H9 (cell line): Measurements from ENCODE around the gene ASB16. TPM values are rescaled to one million over a fixed set of nuclear protein-coding genes. Genes with fewer than 3 reads are reported as not detected.

Source experiments
- DNase-seq: peaks from one replicate; pipeline ENCODE4 v3.0.0-alpha.2; 2017
- H2AFZ ChIP-seq: one replicate; pipeline ENCODE4 v1.6.1; 2013; ENCODE audit warnings: mild to moderate bottlenecking, low read length, control low read depth, moderate library complexity
- H2AK5ac ChIP-seq: 2 replicates; pipeline ENCODE4 v1.6.1; 2013; ENCODE audit warnings: low read length, control low read depth, mixed read lengths; ENCODE audit not compliant: insufficient read length
- H2BK120ac ChIP-seq: one replicate; pipeline ENCODE4 v1.6.1; 2013; ENCODE audit warnings: low read depth, mild to moderate bottlenecking, low read length, control low read depth, inconsistent platforms; ENCODE audit not compliant: poor library complexity, severe bottlenecking
- H2BK12ac ChIP-seq: 2 replicates; pipeline ENCODE4 v1.6.1; 2013; ENCODE audit warnings: low read length, control low read depth, mixed read lengths, low read depth; ENCODE audit not compliant: insufficient read length
- H2BK15ac ChIP-seq: 2 replicates; pipeline ENCODE4 v1.6.1; 2013; ENCODE audit warnings: low read depth, low read length, control low read depth
- H2BK20ac ChIP-seq: one replicate; pipeline ENCODE4 v1.6.1; 2013; ENCODE audit warnings: low read depth, mild to moderate bottlenecking, low read length, control low read depth, inconsistent platforms; ENCODE audit not compliant: poor library complexity, severe bottlenecking
- H2BK5ac ChIP-seq: 2 replicates; pipeline ENCODE4 v1.6.1; 2013; ENCODE audit warnings: low read length, control low read depth, mixed read lengths; ENCODE audit not compliant: insufficient read length
- H3K14ac ChIP-seq: 2 replicates; pipeline ENCODE4 v1.6.1; 2013; ENCODE audit warnings: low read length, control low read depth; ENCODE audit not compliant: insufficient read depth
- H3K18ac ChIP-seq: 2 replicates; pipeline ENCODE4 v1.6.1; 2013; ENCODE audit warnings: low read depth, mild to moderate bottlenecking, mixed read lengths, low read length, control low read depth; ENCODE audit not compliant: insufficient read length
- H3K23ac ChIP-seq: 2 replicates; pipeline ENCODE4 v1.6.1; 2013; ENCODE audit warnings: low read length, control low read depth, mixed read lengths, low read depth; ENCODE audit not compliant: insufficient read length
- H3K23me2 ChIP-seq: 2 replicates; pipeline ENCODE4 v1.6.1; 2013; ENCODE audit warnings: low read depth, mild to moderate bottlenecking, mixed read lengths, low read length, control low read depth; ENCODE audit not compliant: insufficient read length, poor library complexity, severe bottlenecking
- H3K27ac ChIP-seq: 2 replicates; pipeline ENCODE4 v1.5.1; 2013; ENCODE audit warnings: low read length, control low read depth, mixed read lengths, low read depth; ENCODE audit not compliant: insufficient read length
- H3K27me3 ChIP-seq: 2 replicates; pipeline ENCODE4 v1.6.1; 2013; ENCODE audit warnings: low read length, control low read depth, inconsistent platforms; ENCODE audit not compliant: insufficient read depth
- H3K4ac ChIP-seq: 2 replicates; pipeline ENCODE4 v1.6.1; 2013; ENCODE audit warnings: low read depth, mild to moderate bottlenecking, control low read depth, inconsistent platforms, low read length, moderate library complexity
- H3K4me1 ChIP-seq: 2 replicates; pipeline ENCODE4 v1.6.1; 2013; ENCODE audit warnings: low read length, control low read depth, inconsistent platforms; ENCODE audit not compliant: insufficient read depth
- H3K4me2 ChIP-seq: 2 replicates; pipeline ENCODE4 v1.6.1; 2013; ENCODE audit warnings: low read length, control low read depth, mixed read lengths; ENCODE audit not compliant: insufficient read length, insufficient read depth
- H3K56ac ChIP-seq: 2 replicates; pipeline ENCODE4 v1.6.1; 2013; ENCODE audit warnings: low read depth, mild to moderate bottlenecking, mixed read lengths, low read length, control low read depth; ENCODE audit not compliant: insufficient read length
- H3K79me1 ChIP-seq: 2 replicates; pipeline ENCODE4 v1.6.1; 2013; ENCODE audit warnings: low read depth, mild to moderate bottlenecking, moderate library complexity, low read length, control low read depth, inconsistent platforms; ENCODE audit not compliant: insufficient read depth, poor library complexity, severe bottlenecking
- H3K79me2 ChIP-seq: 2 replicates; pipeline ENCODE4 v1.6.1; 2013; ENCODE audit warnings: low read length, control low read depth, inconsistent platforms; ENCODE audit not compliant: insufficient read depth
- H3K9ac ChIP-seq: 2 replicates; pipeline ENCODE4 v1.6.1; 2013; ENCODE audit warnings: low read length, control low read depth, mixed read lengths; ENCODE audit not compliant: insufficient read length; ENCODE audit errors: extremely low read depth
- H3K9me3 ChIP-seq: one replicate; pipeline ENCODE4 v1.6.1; 2013; ENCODE audit warnings: low read depth, low read length, inconsistent platforms; ENCODE audit not compliant: control insufficient read depth
- H3T11ph ChIP-seq: one replicate; pipeline ENCODE4 v1.6.1; 2013; ENCODE audit warnings: mild to moderate bottlenecking, low read length, control low read depth, inconsistent platforms
- H4K20me1 ChIP-seq: one replicate; pipeline ENCODE4 v1.6.1; 2013; ENCODE audit not compliant: control insufficient read depth, insufficient read length, insufficient read depth
- H4K5ac ChIP-seq: 2 replicates; pipeline ENCODE4 v1.6.1; 2013; ENCODE audit warnings: low read depth, mild to moderate bottlenecking, mixed read lengths, low read length, control low read depth; ENCODE audit not compliant: insufficient read length
- H4K8ac ChIP-seq: replicated peaks from 2 replicates; pipeline ENCODE4 v1.6.1; 2013; ENCODE audit warnings: low read length, control low read depth, mixed read lengths, low read depth; ENCODE audit not compliant: insufficient read length
- H4K91ac ChIP-seq: 2 replicates; pipeline ENCODE4 v1.6.1; 2013; ENCODE audit warnings: low read depth, mild to moderate bottlenecking, moderate library complexity, mixed read lengths, low read length, control low read depth; ENCODE audit not compliant: insufficient read length
- H3K27ac Mint-ChIP-seq, 3 experiments: 2 replicates in 2 of 3; 3 replicates in 1 of 3; pipeline ENCODE4 v1.8.0; 2020 to 2021; ENCODE audit warnings: mixed read lengths in 3 of 3, mild to moderate bottlenecking in 1 of 3, moderate library complexity in 1 of 3
- H3K27me3 Mint-ChIP-seq: 2 replicates; pipeline ENCODE4 v1.8.0; 2021; ENCODE audit warnings: low read depth, mild to moderate bottlenecking, moderate library complexity, mixed read lengths
- H3K36me3 Mint-ChIP-seq, 3 experiments: 2 replicates in 2 of 3; 3 replicates in 1 of 3; pipeline ENCODE4 v1.8.0; 2020 to 2021; ENCODE audit warnings: low read depth in 3 of 3, mixed read lengths in 3 of 3; ENCODE audit not compliant: insufficient read depth in 1 of 3
- H3K4me1 Mint-ChIP-seq, 2 experiments: 2 replicates each; pipeline ENCODE4 v1.8.0; 2020; ENCODE audit warnings: mixed read lengths in 2 of 2
- H3K4me3 Mint-ChIP-seq, 2 experiments: 2 replicates in 1 of 2; 3 replicates in 1 of 2; pipeline ENCODE4 v1.8.0; 2020 to 2021; ENCODE audit warnings: mild to moderate bottlenecking in 2 of 2, mixed read lengths in 2 of 2, moderate library complexity in 1 of 2
- H3K9me3 Mint-ChIP-seq, 2 experiments: 2 replicates in 1 of 2; 3 replicates in 1 of 2; pipeline ENCODE4 v1.8.0; 2020; ENCODE audit warnings: mild to moderate bottlenecking in 2 of 2, mixed read lengths in 2 of 2, moderate library complexity in 1 of 2
- CTCF ChIP-seq: fragments of 200-600 bp; sonication (generic); conservative IDR thresholded peaks from 3 replicates; pipeline ENCODE4 v1.8.0; 2021; ENCODE audit warnings: antibody characterized with exemption, mild to moderate bottlenecking
- WGBS: extraction: QIAGEN DNeasy Blood & Tissue Kit; methylation state at CpG from one replicate; pipeline ENCODE4 v1.1.7; 2013; ENCODE audit warnings: missing lambda C conversion rate, low lambda C conversion rate, mixed read lengths; ENCODE audit not compliant: insufficient read length; ENCODE audit errors: extremely low coverage; 5-methylcytosine and 5-hydroxymethylcytosine counted together
- total RNA-seq: library from RNA; stranded (reverse); gene quantifications from 2 replicates; pipeline ENCODE4 v1.2.1, GENCODE V29; 2021

ASB16 gene
- total RNA-seq, 1 experiment from 2014 or later = 0.90 TPM

- peaks cover 0 to 5% (median 2%) of the 10 kb centered on the region in 3 experiments; a peak in 2 of 7 replicates for H3K36me3 Mint-ChIP-seq
These were observed 48.3 kb upstream of the ASB16 start for GRCh38 chr17:44121997-44122815.

More at GRCh38 chr17:44121997-44122815, 48.3 kb upstream of the ASB16 start:
- Histone ChIP-seq H3K9ac (peak overlapping the region; percentile 62), H3K18ac (peak overlapping the region; percentile 19), H3K56ac (no peak overlapping the region), H2BK15ac (no peak overlapping the region), H3T11ph (no peak overlapping the region), H2BK20ac (no peak overlapping the region), H4K5ac (no peak overlapping the region), H2BK120ac (no peak overlapping the region), H2AK5ac (no peak overlapping the region), H4K8ac (no peak overlapping the region), H3K23ac (no peak overlapping the region), H3K9me3 (no peaks in the 10 kb centered on the region), H4K91ac (no peak overlapping the region), H3K14ac (peak overlapping the region; percentile 42; the same call in 1 of the 2 replicates), H3K23me2 (peaks cover 9% of the 10 kb centered on the region), H3K27ac (no peak overlapping the region), H3K79me1 (no peaks in the 10 kb centered on the region), H4K20me1 (no peaks in the 10 kb centered on the region), H2BK5ac (no peak overlapping the region), H3K27me3 (no peaks in the 10 kb centered on the region), H2BK12ac (no peak overlapping the region), H3K4me2 (peak overlapping the region; percentile 90), H3K4me1 (peaks cover 6% of the 10 kb centered on the region; the same call in 1 of the 2 replicates), H3K79me2 (peaks cover 2% of the 10 kb centered on the region; the same call in 1 of the 2 replicates), H2AFZ (no peak overlapping the region), H3K4ac (no peak overlapping the region)
- Mint-ChIP-seq H3K4me3 (peak overlapping the region; percentile 86 to 96), H3K27me3 (peaks cover 2% of the 10 kb centered on the region), H3K9me3 (no peaks in the 10 kb centered on the region), H3K4me1 (peaks cover 43 to 61% of the 10 kb centered on the region in 2 experiments), H3K27ac (peak overlapping the region; percentile 64 to 91 (median 68); a peak in 4 of 7 replicates)
- DNase-seq = no peak
- TF ChIP-seq CTCF = no peak
- WGBS = no CpG with 5 or more reads among the region's 1 CpG
